Effector memory CD4-positive, alpha-beta T cell (primary cell): ENCODE measurements around the gene MVB12B.

ENCODE experiments used
- DNase-seq, 3 donors: peaks; one replicate each; pipeline ENCODE4 v3.0.0-alpha.2; 2020
- H3K27ac ChIP-seq: 2 replicates; pipeline ENCODE4 v1.7.0; 2013; ENCODE audit warnings: mild to moderate bottlenecking, low read length, moderate library complexity; ENCODE audit not compliant: insufficient read depth, poor library complexity, severe bottlenecking
- H3K27me3 ChIP-seq: replicated peaks from 2 replicates; pipeline ENCODE4 v1.7.0; 2013; ENCODE audit warnings: mild to moderate bottlenecking, low read length; ENCODE audit not compliant: insufficient read depth, control insufficient read depth, poor library complexity, severe bottlenecking
- H3K36me3 ChIP-seq: 2 replicates; pipeline ENCODE4 v1.7.0; 2013; ENCODE audit warnings: mild to moderate bottlenecking, low read length, moderate library complexity; ENCODE audit not compliant: control insufficient read depth, insufficient read depth
- H3K4me1 ChIP-seq: 2 replicates; pipeline ENCODE4 v1.7.0; 2013; ENCODE audit warnings: low read length, mild to moderate bottlenecking; ENCODE audit not compliant: control insufficient read depth, insufficient read depth, poor library complexity, severe bottlenecking
- H3K4me3 ChIP-seq: 2 replicates; pipeline ENCODE4 v1.7.0; 2013; ENCODE audit warnings: low read length, low read depth, mild to moderate bottlenecking; ENCODE audit not compliant: insufficient read depth, poor library complexity, severe bottlenecking
- H3K9me3 ChIP-seq: 2 replicates; pipeline ENCODE4 v1.7.0; 2013; ENCODE audit warnings: mild to moderate bottlenecking, low read length, moderate library complexity; ENCODE audit not compliant: control insufficient read depth

MVB12B gene

GRCh38 chr9:126401581-126401980, 75.0 kb downstream of the MVB12B start:
- H3K4me1 ChIP-seq, result peaks cover 16% of the 10 kb centered on the region
- no peaks in the 10 kb centered on the region for H3K27me3 ChIP-seq
- DNase-seq, result no peak
- H3K9me3 ChIP-seq, result no peaks in the 10 kb centered on the region
- H3K4me3 ChIP-seq, result no peak overlapping the region
- H3K36me3 ChIP-seq, result no peaks in the 10 kb centered on the region
- H3K27ac ChIP-seq, result no peak overlapping the region

GRCh38 chr9:126403397-126403796, 76.8 kb downstream of the MVB12B start:
- Histone ChIP-seq H3K4me1 (no peaks in the 10 kb centered on the region), H3K36me3 (no peaks in the 10 kb centered on the region), H3K9me3 (no peaks in the 10 kb centered on the region), H3K27me3 (no peaks in the 10 kb centered on the region), H3K4me3 (no peak overlapping the region), H3K27ac (no peak overlapping the region)
- no peak for DNase-seq

- no peak overlapping the region for H3K27ac ChIP-seq
- H3K4me1 ChIP-seq, result no peaks in the 10 kb centered on the region
- H3K27me3 ChIP-seq, result no peaks in the 10 kb centered on the region
- no peak for DNase-seq
- H3K4me3 ChIP-seq, result no peak overlapping the region
- H3K36me3 ChIP-seq, result no peaks in the 10 kb centered on the region
- no peaks in the 10 kb centered on the region for H3K9me3 ChIP-seq
Measured at GRCh38 chr9:126404459-126404858, 77.8 kb downstream of the MVB12B start.

GRCh38 chr9:126406075-126406667, 79.5 kb downstream of the MVB12B start:
- Histone ChIP-seq H3K4me3 (no peak overlapping the region), H3K4me1 (no peaks in the 10 kb centered on the region), H3K36me3 (no peaks in the 10 kb centered on the region), H3K27me3 (no peaks in the 10 kb centered on the region), H3K27ac (no peak overlapping the region), H3K9me3 (no peaks in the 10 kb centered on the region)
- no peak for DNase-seq

GRCh38 chr9:126407114-126407870, 80.7 kb downstream of the MVB12B start:
- Histone ChIP-seq H3K27me3 (no peaks in the 10 kb centered on the region), H3K4me3 (no peak overlapping the region), H3K27ac (no peak overlapping the region), H3K9me3 (no peaks in the 10 kb centered on the region), H3K4me1 (peaks cover 6% of the 10 kb centered on the region), H3K36me3 (no peaks in the 10 kb centered on the region)
- DNase-seq, result no peak

GRCh38 chr9:126408004-126408403, 81.4 kb downstream of the MVB12B start:
- Histone ChIP-seq H3K9me3 (no peaks in the 10 kb centered on the region), H3K27ac (no peak overlapping the region)

GRCh38 chr9:126410229-126410628, 83.6 kb downstream of the MVB12B start:
- Histone ChIP-seq H3K4me1 (peaks cover 10% of the 10 kb centered on the region), H3K9me3 (no peaks in the 10 kb centered on the region), H3K4me3 (no peak overlapping the region), H3K27me3 (no peaks in the 10 kb centered on the region), H3K36me3 (no peaks in the 10 kb centered on the region), H3K27ac (no peak overlapping the region)
- DNase-seq, result no peak

More at GRCh38 chr9:126408004-126408403, 81.4 kb downstream of the MVB12B start:
- Histone ChIP-seq H3K27me3 (no peaks in the 10 kb centered on the region), H3K36me3 (no peaks in the 10 kb centered on the region), H3K4me1 (peaks cover 10% of the 10 kb centered on the region), H3K4me3 (no peak overlapping the region)
- no peak for DNase-seq

- H3K27me3 ChIP-seq, result no peaks in the 10 kb centered on the region
- H3K36me3 ChIP-seq, result no peaks in the 10 kb centered on the region
- no peak for DNase-seq
- H3K4me3 ChIP-seq, result peak overlapping the region; percentile 6
- no peaks in the 10 kb centered on the region for H3K9me3 ChIP-seq
- peak overlapping the region; percentile 62 for H3K27ac ChIP-seq
- H3K4me1 ChIP-seq, result peaks cover 10% of the 10 kb centered on the region
Measured at GRCh38 chr9:126411225-126411947, 84.8 kb downstream of the MVB12B start.

GRCh38 chr9:126411948-126412284, 85.3 kb downstream of the MVB12B start:
- Histone ChIP-seq H3K36me3 (no peaks in the 10 kb centered on the region), H3K27ac (peak overlapping the region; percentile 62), H3K4me3 (peak overlapping the region; percentile 6), H3K27me3 (no peaks in the 10 kb centered on the region), H3K9me3 (no peaks in the 10 kb centered on the region), H3K4me1 (peaks cover 10% of the 10 kb centered on the region)
- no peak for DNase-seq

- H3K4me1 ChIP-seq, result peaks cover 10% of the 10 kb centered on the region
- no peak for DNase-seq
- H3K9me3 ChIP-seq, result no peaks in the 10 kb centered on the region
- H3K4me3 ChIP-seq, result no peak overlapping the region
- no peak overlapping the region for H3K27ac ChIP-seq
- no peaks in the 10 kb centered on the region for H3K27me3 ChIP-seq
- no peaks in the 10 kb centered on the region for H3K36me3 ChIP-seq
Measured at GRCh38 chr9:126412905-126413304, 86.3 kb downstream of the MVB12B start.
